ENCODE results near the gene COL5A2.

Gene COL5A2

GRCh38 chr2:189124175-189124574 lies 55.4 kb downstream of the COL5A2 start:
- H3K4me3 ChIP-seq (replicated peaks; ENCODE audit: low read depth, low read length): no peak overlapping the region
- no peak for TF ChIP-seq CTCF (IDR thresholded peaks at IDR 0.05; ENCODE audit: low read depth, low read length, missing control alignments)
- no peak for DNase-seq (ENCODE audit: extremely low read depth, low read depth)

- no peak for TF ChIP-seq CTCF (IDR thresholded peaks at IDR 0.05; ENCODE audit: low read depth, low read length, missing control alignments)
- DNase-seq (ENCODE audit: extremely low read depth, low read depth): no peak
- no peak overlapping the region for H3K4me3 ChIP-seq (replicated peaks; ENCODE audit: low read depth, low read length)
These were observed 61.2 kb downstream of the COL5A2 start for GRCh38 chr2:189118386-189118785.

GRCh38 chr2:189116979-189117378 lies 62.6 kb downstream of the COL5A2 start:
- DNase-seq (ENCODE audit: extremely low read depth, low read depth): no peak
- no peak overlapping the region for H3K4me3 ChIP-seq (replicated peaks; ENCODE audit: low read depth, low read length)
- no peak for TF ChIP-seq CTCF (IDR thresholded peaks at IDR 0.05; ENCODE audit: low read depth, low read length, missing control alignments)

- no peak for TF ChIP-seq CTCF (IDR thresholded peaks at IDR 0.05; ENCODE audit: low read depth, low read length, missing control alignments)
- no peak for DNase-seq (ENCODE audit: extremely low read depth, low read depth)
- H3K4me3 ChIP-seq (replicated peaks; ENCODE audit: low read depth, low read length): no peak overlapping the region
These were observed 63.5 kb downstream of the COL5A2 start for GRCh38 chr2:189116087-189116486.

GRCh38 chr2:189115126-189115525 lies 64.4 kb downstream of the COL5A2 start:
- no peak for DNase-seq (ENCODE audit: extremely low read depth, low read depth)
- no peak overlapping the region for H3K4me3 ChIP-seq (replicated peaks; ENCODE audit: low read depth, low read length)
- TF ChIP-seq CTCF (IDR thresholded peaks at IDR 0.05; ENCODE audit: low read depth, low read length, missing control alignments): no peak

GRCh38 chr2:189113963-189114362 lies 65.6 kb downstream of the COL5A2 start:
- H3K4me3 ChIP-seq (replicated peaks; ENCODE audit: low read depth, low read length): no peak overlapping the region
- no peak for DNase-seq (ENCODE audit: extremely low read depth, low read depth)
- TF ChIP-seq CTCF (IDR thresholded peaks at IDR 0.05; ENCODE audit: low read depth, low read length, missing control alignments): no peak

- TF ChIP-seq CTCF (IDR thresholded peaks at IDR 0.05; ENCODE audit: low read depth, low read length, missing control alignments): no peak
- no peak for DNase-seq (ENCODE audit: extremely low read depth, low read depth)
These were observed 68.4 kb downstream of the COL5A2 start for GRCh38 chr2:189111063-189111715.

More at GRCh38 chr2:189111063-189111715, 68.4 kb downstream of the COL5A2 start:
- no peak overlapping the region for H3K4me3 ChIP-seq (replicated peaks; ENCODE audit: low read depth, low read length)

All from HFF-Myc (cell line).